ENCODE measurements around the gene PPP1R12A. TPM values are rescaled to one million over a fixed set of nuclear protein-coding genes. Genes with fewer than 3 reads are reported as not detected.
A peak's percentile ranks its signal among the peaks of the same experiment; 100 is the strongest.
"Not testable (repeated sequence)": the region's sequence is repeated elsewhere in the genome, so short reads cannot be mapped to it uniquely, and the experiment has no call there.

Gene PPP1R12A
- total RNA-seq, 1 donor from 2014 or later = 56.9 TPM

- DNase-seq (ENCODE audit: low read depth) = peak; percentile 74
- TF ChIP-seq CTCF (IDR thresholded peaks at IDR 0.05; ENCODE audit: insufficient read depth, low read length, severe bottlenecking) = peak; percentile 45
- no peak for FAIRE-seq
- H3K4me3 ChIP-seq (ENCODE audit: low read depth, low read length) = no peak overlapping the region
- no peaks in the 10 kb centered on the region for H3K27me3 ChIP-seq (ENCODE audit: control insufficient read depth, insufficient read depth, low read length)
- H3K36me3 ChIP-seq (ENCODE audit: control insufficient read depth, insufficient read depth, low read length) = no peaks in the 10 kb centered on the region
These were observed 47.9 kb downstream of the PPP1R12A start for GRCh38 chr12:79886917-79887519.

- H3K27me3 ChIP-seq (ENCODE audit: control insufficient read depth, insufficient read depth, low read length) = no peaks in the 10 kb centered on the region
- H3K36me3 ChIP-seq (ENCODE audit: control insufficient read depth, insufficient read depth, low read length) = no peaks in the 10 kb centered on the region
- no peak for TF ChIP-seq CTCF (IDR thresholded peaks at IDR 0.05; ENCODE audit: insufficient read depth, low read length, severe bottlenecking)
- H3K4me3 ChIP-seq (ENCODE audit: low read depth, low read length) = no peak overlapping the region
- FAIRE-seq (no peak), DNase-seq (ENCODE audit: low read depth) (no peak)
These were observed 48.9 kb downstream of the PPP1R12A start for GRCh38 chr12:79885911-79886490.

GRCh38 chr12:79884401-79885006 is 50.4 kb downstream of the PPP1R12A start:
- Histone ChIP-seq H3K4me3 (ENCODE audit: low read depth, low read length) (no peak overlapping the region), H3K36me3 (ENCODE audit: control insufficient read depth, insufficient read depth, low read length) (no peaks in the 10 kb centered on the region), H3K27me3 (ENCODE audit: control insufficient read depth, insufficient read depth, low read length) (no peaks in the 10 kb centered on the region)
- FAIRE-seq (no peak), DNase-seq (ENCODE audit: low read depth) (no peak)
- TF ChIP-seq CTCF (IDR thresholded peaks at IDR 0.05; ENCODE audit: insufficient read depth, low read length, severe bottlenecking) = no peak

GRCh38 chr12:79883216-79883615 is 51.7 kb downstream of the PPP1R12A start:
- DNase-seq (ENCODE audit: low read depth) (peak; percentile 23), FAIRE-seq (no peak)
- TF ChIP-seq CTCF (IDR thresholded peaks at IDR 0.05; ENCODE audit: insufficient read depth, low read length, severe bottlenecking) = no peak
- H3K27me3 ChIP-seq (ENCODE audit: control insufficient read depth, insufficient read depth, low read length) = no peaks in the 10 kb centered on the region
- H3K36me3 ChIP-seq (ENCODE audit: control insufficient read depth, insufficient read depth, low read length) = no peaks in the 10 kb centered on the region
- no peak overlapping the region for H3K4me3 ChIP-seq (ENCODE audit: low read depth, low read length)

DNA sequence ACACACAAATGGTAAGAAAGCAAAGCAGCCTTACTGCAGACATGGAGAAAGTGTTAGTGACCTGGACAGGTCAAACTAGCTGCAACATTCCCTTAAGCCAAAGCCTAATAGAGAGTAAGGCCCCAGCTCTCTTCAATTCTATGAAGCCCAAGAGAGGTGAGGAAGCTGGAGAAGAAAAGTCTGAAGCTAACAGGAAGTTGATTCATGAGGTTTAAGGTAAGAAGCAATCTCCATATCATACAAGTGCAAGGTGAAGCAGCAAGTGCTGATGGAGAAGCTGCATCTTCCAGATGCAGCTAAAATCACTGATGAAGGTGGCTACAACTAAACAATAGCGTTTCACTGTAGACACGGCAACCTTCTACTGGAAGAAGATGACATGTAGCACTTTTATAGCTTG is 53.5 kb downstream of the PPP1R12A start:
- no peak for TF ChIP-seq CTCF (IDR thresholded peaks at IDR 0.05; ENCODE audit: insufficient read depth, low read length, severe bottlenecking)
- no peak for DNase-seq (ENCODE audit: low read depth)
- FAIRE-seq = no peak

GRCh38 chr12:79878506-79878905 is 56.4 kb downstream of the PPP1R12A start:
- H3K36me3 ChIP-seq (ENCODE audit: control insufficient read depth, insufficient read depth, low read length); DNase-seq (ENCODE audit: low read depth); FAIRE-seq; H3K4me3 ChIP-seq (ENCODE audit: low read depth, low read length); H3K27me3 ChIP-seq (ENCODE audit: control insufficient read depth, insufficient read depth, low read length): not testable (repeated sequence)

More for the DNA sequence above, 53.5 kb downstream of the PPP1R12A start:
- no peak overlapping the region for H3K4me3 ChIP-seq (ENCODE audit: low read depth, low read length)
- no peaks in the 10 kb centered on the region for H3K36me3 ChIP-seq (ENCODE audit: control insufficient read depth, insufficient read depth, low read length)
- H3K27me3 ChIP-seq (ENCODE audit: control insufficient read depth, insufficient read depth, low read length) = no peaks in the 10 kb centered on the region

All from bronchial epithelial cell (primary cell).